Lower leg skin (tissue), 3 donors: ENCODE results near the gene ARID1B.

Source experiments
- CTCF ChIP-seq, 3 donors: fragments of 450-650 bp; IDR thresholded peaks; one replicate each; pipeline ENCODE4 v1.5.1; 2016; ENCODE audit warnings: antibody characterized with exemption in 3 of 3, mild to moderate bottlenecking in 3 of 3, moderate library complexity in 2 of 3
- POLR2A ChIP-seq, 2 donors: fragments of 450-650 bp; IDR thresholded peaks; one replicate each; pipeline ENCODE4 v1.6.1; 2016 to 2017; ENCODE audit warnings: antibody characterized with exemption in 2 of 2, mild to moderate bottlenecking in 1 of 2, moderate library complexity in 1 of 2

- TF ChIP-seq CTCF (IDR thresholded peaks at IDR 0.05) (no peak), POLR2A (IDR thresholded peaks at IDR 0.05) (no peak)
Measured at GRCh38 chr6:157096105-157096504, 318.9 kb downstream of the ARID1B start.
